Measurements from ENCODE around the gene RALGPS1.

GRCh38 chr9:127201071-127201541, 286.5 kb downstream of the RALGPS1 start:
- TF ChIP-seq, protein P1, sequence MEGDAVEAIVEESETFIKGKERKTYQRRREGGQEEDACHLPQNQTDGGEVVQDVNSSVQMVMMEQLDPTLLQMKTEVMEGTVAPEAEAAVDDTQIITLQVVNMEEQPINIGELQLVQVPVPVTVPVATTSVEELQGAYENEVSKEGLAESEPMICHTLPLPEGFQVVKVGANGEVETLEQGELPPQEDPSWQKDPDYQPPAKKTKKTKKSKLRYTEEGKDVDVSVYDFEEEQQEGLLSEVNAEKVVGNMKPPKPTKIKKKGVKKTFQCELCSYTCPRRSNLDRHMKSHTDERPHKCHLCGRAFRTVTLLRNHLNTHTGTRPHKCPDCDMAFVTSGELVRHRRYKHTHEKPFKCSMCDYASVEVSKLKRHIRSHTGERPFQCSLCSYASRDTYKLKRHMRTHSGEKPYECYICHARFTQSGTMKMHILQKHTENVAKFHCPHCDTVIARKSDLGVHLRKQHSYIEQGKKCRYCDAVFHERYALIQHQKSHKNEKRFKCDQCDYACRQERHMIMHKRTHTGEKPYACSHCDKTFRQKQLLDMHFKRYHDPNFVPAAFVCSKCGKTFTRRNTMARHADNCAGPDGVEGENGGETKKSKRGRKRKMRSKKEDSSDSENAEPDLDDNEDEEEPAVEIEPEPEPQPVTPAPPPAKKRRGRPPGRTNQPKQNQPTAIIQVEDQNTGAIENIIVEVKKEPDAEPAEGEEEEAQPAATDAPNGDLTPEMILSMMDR (conservative IDR thresholded peaks at IDR 0.05; ENCODE audit: low read length) = no peak
- no peak for TF ChIP-seq EZH2phosphoT487 (IDR thresholded peaks at IDR 0.05; ENCODE audit: borderline replicate concordance, low read depth, low read length)

All from OCI-LY7 (cell line).